Suppressor macrophage treated with lipopolysaccharide for 1 hour (primary cell): ENCODE results near the gene GFRAL.

ENCODE experiments used
- DNase-seq, 3 donors: peaks; one replicate each; pipeline ENCODE4 v3.0.0-alpha.2; 2020 to 2022

GFRAL gene

DNA sequence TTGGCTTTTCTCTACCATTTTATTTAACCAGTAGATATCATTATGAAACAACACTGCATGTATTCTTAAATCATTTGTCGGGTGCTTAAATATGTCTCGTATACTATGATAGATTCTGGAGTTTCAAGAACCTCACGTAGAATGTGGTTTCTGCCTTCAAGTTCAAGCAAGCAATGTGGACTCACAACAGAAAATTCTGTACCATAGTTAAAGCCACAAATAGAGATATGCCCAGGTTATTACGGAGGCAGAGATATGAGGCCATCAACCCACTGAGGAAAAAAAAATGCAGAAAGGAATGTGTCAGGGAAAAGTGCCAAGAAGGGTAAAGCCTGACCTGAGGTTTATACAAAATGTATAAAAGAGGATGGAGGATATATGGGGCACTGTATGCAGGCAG, 109.9 kb downstream of the GFRAL start:
- no peak for DNase-seq

DNA sequence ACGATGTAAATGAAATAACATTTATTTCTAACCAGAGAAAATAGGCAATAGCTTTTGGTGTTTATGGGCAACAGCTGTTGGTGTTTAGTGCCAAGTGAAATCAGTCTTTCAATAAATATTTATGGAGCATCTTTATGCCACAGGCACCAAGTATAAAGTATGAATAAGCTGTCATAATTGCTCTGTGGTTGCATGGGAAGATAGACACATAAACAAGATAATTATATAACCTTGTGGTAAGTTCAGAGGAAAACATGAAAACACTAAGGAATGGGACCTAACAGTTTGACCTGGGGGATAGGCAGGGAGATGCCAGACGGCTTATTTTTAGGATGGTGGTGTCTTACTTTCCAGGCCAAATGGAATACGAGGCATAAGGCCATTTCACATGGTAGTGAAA, 110.9 kb downstream of the GFRAL start:
- DNase-seq, result no peak

DNA sequence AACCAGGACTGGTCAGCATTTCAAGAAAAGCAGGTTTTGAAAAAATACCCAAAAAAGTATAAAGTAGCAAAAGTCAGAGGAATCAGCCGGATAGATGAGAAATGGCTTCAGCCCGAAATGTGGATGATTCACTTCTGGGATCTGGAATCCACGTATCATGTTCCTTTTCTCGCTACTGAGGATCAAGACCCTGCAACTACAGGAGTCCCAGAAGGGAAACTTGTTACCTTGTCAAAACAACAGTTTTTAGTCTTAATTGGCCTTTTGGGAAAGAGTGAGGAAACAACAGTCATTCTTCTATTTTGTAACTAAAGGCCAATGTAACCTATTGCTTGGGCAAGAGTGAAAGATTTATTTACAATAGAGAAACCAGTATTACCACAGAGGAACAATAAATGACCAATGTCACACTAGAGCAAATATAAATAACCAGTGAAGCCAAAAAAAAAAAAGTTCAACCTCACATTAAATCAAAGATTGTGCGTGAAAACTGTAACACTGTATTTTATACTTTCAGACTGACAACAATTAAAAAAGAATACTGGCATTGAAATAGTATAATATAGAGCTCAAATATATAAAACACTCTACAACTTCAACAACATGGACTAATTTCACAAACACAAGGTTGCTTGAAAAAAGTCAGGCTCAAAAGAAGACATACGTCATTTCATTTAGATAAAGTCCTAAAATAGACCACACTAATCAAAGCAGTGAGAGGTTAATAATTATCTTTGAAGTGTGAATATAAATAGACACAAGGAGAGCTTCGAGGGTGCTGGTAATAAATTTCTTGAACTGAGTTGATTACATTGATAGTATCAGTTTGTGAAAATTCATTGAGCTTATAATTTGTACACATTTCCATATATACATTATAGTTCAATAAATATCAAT, 116.2 kb downstream of the GFRAL start:
- no peak for DNase-seq

- DNase-seq, result peak in 2 of 3 donors; percentile 3 to 22
These were observed 118.5 kb downstream of the GFRAL start for GRCh38 chr6:55445648-55446204.

DNA sequence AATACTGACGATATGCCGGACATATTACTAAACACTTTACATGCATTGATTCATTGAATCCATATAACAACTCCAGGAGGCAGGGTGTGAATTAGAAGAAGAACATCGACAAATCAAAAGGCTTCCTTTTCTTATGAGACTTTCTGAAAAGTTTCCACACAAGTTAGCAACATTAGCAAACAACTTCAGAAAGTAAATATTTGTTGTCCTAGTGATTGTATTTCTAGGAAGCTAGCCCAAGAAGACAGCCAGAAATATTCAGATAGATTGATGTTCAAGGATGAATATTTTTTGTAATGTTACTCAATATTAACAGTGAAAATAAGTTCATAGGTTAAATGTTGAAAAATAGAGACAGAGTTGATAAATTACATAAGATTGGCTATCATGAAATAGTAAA, 120.6 kb downstream of the GFRAL start:
- no peak for DNase-seq

- no peak for DNase-seq
These were observed 121.2 kb downstream of the GFRAL start for GRCh38 chr6:55448451-55448850.

DNA sequence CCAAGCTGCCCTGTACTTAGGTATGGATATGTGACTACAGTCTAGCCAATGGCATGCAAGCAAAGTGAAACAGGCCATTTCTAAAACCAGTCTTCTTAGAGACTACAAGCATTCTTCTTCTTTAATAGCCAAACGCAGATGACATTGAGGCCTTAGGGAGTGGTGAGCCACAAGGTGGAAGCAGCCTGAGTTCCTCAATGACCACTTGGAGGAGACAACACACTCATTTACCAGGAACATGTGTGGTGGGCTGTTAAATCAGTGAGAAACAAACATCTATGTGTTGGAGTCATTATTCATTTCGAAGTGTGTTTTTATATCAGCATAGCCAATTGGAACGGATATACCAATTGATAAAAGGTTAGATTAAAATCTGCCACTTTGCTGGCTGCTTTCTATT, 122.0 kb downstream of the GFRAL start:
- no peak for DNase-seq

DNA sequence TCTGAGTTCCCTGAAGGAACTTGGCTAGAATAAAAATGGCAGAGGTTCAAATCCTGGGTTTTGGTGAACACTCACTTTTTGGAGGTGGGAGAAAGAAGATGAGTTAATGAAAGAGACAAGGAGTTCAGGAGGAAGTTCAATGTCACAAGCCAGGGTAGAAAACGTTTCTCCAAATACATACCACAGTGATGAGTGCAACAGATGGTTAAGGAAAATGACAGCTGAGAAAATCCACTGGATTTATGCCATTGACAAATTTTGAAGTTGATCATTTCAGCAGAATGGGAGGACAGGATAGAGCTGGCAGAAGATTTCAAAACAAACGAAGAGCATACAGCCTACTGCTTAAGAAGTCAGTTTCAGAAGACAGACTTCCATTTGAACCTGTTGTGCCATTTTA, 122.7 kb downstream of the GFRAL start:
- DNase-seq, result no peak
